T-cell (primary cell): Measurements from ENCODE around the gene SYT11. TPM values are rescaled to one million over a fixed set of nuclear protein-coding genes. Genes with fewer than 3 reads are reported as not detected.

Source experiments
- ATAC-seq, 4 experiments: fragments of 200-7000 bp in 3 of 4; fragments of 150-1000 bp in 1 of 4; cut with Tn5 transposase; replicated peaks in 1 of 4; 1 replicate in 3 of 4; 2 replicates in 1 of 4; pipeline ENCODE4 v1.10.0; 2021; ENCODE audit warnings: moderate library complexity in 3 of 4, mild to moderate bottlenecking in 2 of 4, moderate number of reproducible peaks in 1 of 4
- CTCF ChIA-PET, 2 donors: fragments of 300-600 bp; sonication (Branson Sonifier 250); formaldehyde crosslinking; loops; one replicate each; lab custom pipeline; 2022; ENCODE audit warnings: antibody characterized with exemption in 2 of 2; lab: Charles Lee
- POLR2A ChIA-PET, 2 donors: fragments of 300-600 bp; sonication (Branson Sonifier 250); formaldehyde crosslinking; loops; one replicate each; lab custom pipeline; 2022; ENCODE audit warnings: antibody characterized with exemption in 2 of 2; lab: Charles Lee
- DNase-seq, 35 experiments: peaks; one replicate each; pipeline versions ENCODE4 v3.0.0 to v3.0.0-alpha.2; 2013 to 2023
- H3K27ac ChIP-seq: one replicate; pipeline ENCODE4 v1.5.1; 2013; ENCODE audit warnings: low read length
- H3K27me3 ChIP-seq, 2 experiments: replicated peaks in 1 of 2; 1 replicate in 1 of 2; 2 replicates in 1 of 2; pipeline versions ENCODE4 v1.6.1 to v1.7.0; 2013; ENCODE audit warnings: low read length in 1 of 2, mixed read lengths in 1 of 2; ENCODE audit not compliant: control insufficient read depth in 2 of 2, insufficient read depth in 2 of 2; ENCODE audit errors: extremely low read depth in 1 of 2
- H3K36me3 ChIP-seq, 2 donors: 1 replicate in 1 of 2; 2 replicates in 1 of 2; pipeline versions ENCODE4 v1.6.1 to v1.7.0; 2013; ENCODE audit warnings: low read length in 1 of 2; ENCODE audit not compliant: control insufficient read depth in 2 of 2, insufficient read depth in 1 of 2; ENCODE audit errors: extremely low read depth in 1 of 2
- H3K4me1 ChIP-seq, 2 experiments: 1 replicate in 1 of 2; 2 replicates in 1 of 2; pipeline versions ENCODE4 v1.6.1 to v1.7.0; 2013; ENCODE audit warnings: low read length in 2 of 2, mixed read lengths in 1 of 2; ENCODE audit not compliant: insufficient read depth in 2 of 2, control insufficient read depth in 1 of 2; ENCODE audit errors: extremely low read depth in 1 of 2
- H3K4me3 ChIP-seq, 2 donors: 1 replicate in 1 of 2; 2 replicates in 1 of 2; pipeline versions ENCODE4 v1.5.1 to v1.7.0; 2013; ENCODE audit warnings: mild to moderate bottlenecking in 2 of 2, low read length in 1 of 2, moderate library complexity in 1 of 2; ENCODE audit not compliant: control insufficient read depth in 1 of 2; ENCODE audit errors: extremely low read depth in 1 of 2
- H3K9me3 ChIP-seq: 2 replicates; pipeline ENCODE4 v1.7.0; 2013
- H3K27ac Mint-ChIP-seq, 2 donors: one replicate each; pipeline ENCODE4 v1.8.0; 2020 to 2021; ENCODE audit warnings: mild to moderate bottlenecking in 2 of 2, mixed read lengths in 2 of 2
- H3K27me3 Mint-ChIP-seq, 2 donors: one replicate each; pipeline ENCODE4 v1.8.0; 2021 to 2022; ENCODE audit warnings: mixed read lengths in 2 of 2
- H3K36me3 Mint-ChIP-seq: one replicate; pipeline ENCODE4 v1.8.0; 2021; ENCODE audit warnings: mixed read lengths
- H3K4me1 Mint-ChIP-seq, 3 donors: one replicate each; pipeline ENCODE4 v1.8.0; 2020 to 2022; ENCODE audit warnings: mixed read lengths in 3 of 3, mild to moderate bottlenecking in 1 of 3
- H3K4me3 Mint-ChIP-seq, 3 donors: one replicate each; pipeline ENCODE4 v1.8.0; 2020 to 2022; ENCODE audit warnings: mild to moderate bottlenecking in 3 of 3, mixed read lengths in 3 of 3, moderate library complexity in 3 of 3
- H3K9me3 Mint-ChIP-seq, 3 donors: one replicate each; pipeline ENCODE4 v1.8.0; 2020 to 2022; ENCODE audit warnings: mixed read lengths in 3 of 3
- WGBS: methylation state at CpG from one replicate; pipeline ENCODE4 v1.1.5; 2013; ENCODE audit warnings: missing lambda C conversion rate; ENCODE audit not compliant: insufficient coverage; 5-methylcytosine and 5-hydroxymethylcytosine counted together
- total RNA-seq, 35 experiments: library from RNA in 6 of 35; stranded (reverse) in 6 of 35; fragments of 120-200 nt in 1 of 35; gene quantifications; one replicate each; pipeline versions ENCODE4 v1.2.1 to v1.2.4 and lab custom pipeline; 2013 to 2026

The SYT11 gene
- total RNA-seq, 5 donors from 2014 or later (not counting 1 experiment from before 2014, with no cell fraction given): 8.6 to 19.8 (median 9.0) TPM

DNA sequence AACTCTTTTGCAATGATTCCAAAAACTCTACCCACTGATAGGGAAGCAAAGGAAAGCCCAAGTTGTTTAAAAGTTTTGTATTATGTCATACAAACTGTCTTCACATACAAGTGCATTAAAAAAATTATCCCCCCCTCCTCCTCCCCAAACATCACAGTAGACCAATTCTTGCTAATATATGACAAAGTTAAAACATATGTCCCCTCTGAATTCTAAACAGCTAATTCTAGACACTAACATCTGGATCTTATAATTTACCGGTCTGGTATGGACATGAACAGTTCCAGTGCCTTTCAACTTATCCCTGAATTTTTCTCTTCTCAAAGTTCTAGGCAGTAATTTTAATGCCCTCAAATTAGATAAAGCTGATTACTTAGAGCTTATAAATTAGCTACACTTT is 38.4 kb downstream of the SYT11 start:
- ChIA-PET POLR2A (interaction anchor here in 1 of 2 donors (0.6 kb wide), 1 partner anchor 370 kb away, joined by 4 read pairs; no protein-coding TSS in a partner anchor), CTCF (no interaction called here)
- H3K27me3 Mint-ChIP-seq: no peaks in the 10 kb centered on the region
- ATAC-seq (no peak), DNase-seq (no peak)
- Histone ChIP-seq H3K27me3 (no peaks in the 10 kb centered on the region), H3K9me3 (no peaks in the 10 kb centered on the region), H3K36me3 (peaks cover 5 to 54% of the 10 kb centered on the region in 2 donors), H3K4me1 (peaks cover 9 to 13% of the 10 kb centered on the region in 2 experiments), H3K27ac (no peak overlapping the region), H3K4me3 (no peak overlapping the region)
- peak overlapping the region in 1 of 2 donors; percentile 49 for H3K27ac Mint-ChIP-seq
- no peak overlapping the region for H3K4me3 Mint-ChIP-seq
- peaks cover 12 to 16% (median 14%) of the 10 kb centered on the region in 3 donors for H3K4me1 Mint-ChIP-seq
- H3K36me3 Mint-ChIP-seq: peaks cover 30% of the 10 kb centered on the region
- H3K9me3 Mint-ChIP-seq: no peaks in the 10 kb centered on the region
- no CpG with 5 or more reads among the region's 1 CpG for WGBS

DNA sequence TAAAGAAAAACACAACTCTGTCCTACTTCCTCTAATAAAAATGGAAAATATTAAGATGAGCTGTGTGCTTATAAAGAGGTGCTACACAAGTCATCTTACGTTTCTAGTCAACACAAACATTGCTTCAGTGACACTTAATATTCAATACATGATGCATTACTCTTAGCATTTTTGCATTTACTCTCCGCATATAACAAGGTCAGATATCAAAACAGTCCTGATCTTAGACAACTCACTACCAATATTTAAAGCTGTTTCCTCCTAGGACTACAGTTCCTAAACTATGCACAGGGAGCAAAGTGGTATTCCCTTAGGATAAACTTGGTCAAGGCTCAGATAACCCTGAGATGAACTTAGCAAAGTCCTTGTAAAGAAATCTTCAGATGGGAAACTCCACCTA is 39.5 kb downstream of the SYT11 start:
- ATAC-seq (no peak), DNase-seq (no peak)
- Histone ChIP-seq H3K4me3 (no peak overlapping the region), H3K36me3 (peaks cover 6 to 61% of the 10 kb centered on the region in 2 donors), H3K9me3 (no peaks in the 10 kb centered on the region), H3K4me1 (peaks cover 2% of the 10 kb centered on the region in 2 experiments), H3K27ac (no peak overlapping the region), H3K27me3 (no peaks in the 10 kb centered on the region)
- 85% methylated on average over 2 of the region's 2 CpGs for WGBS
- Mint-ChIP-seq H3K9me3 (no peaks in the 10 kb centered on the region), H3K27me3 (no peaks in the 10 kb centered on the region), H3K4me1 (peaks cover under 1 to 5% (median 3%) of the 10 kb centered on the region in 3 donors), H3K27ac (peak overlapping the region; percentile 18 to 61), H3K4me3 (no peak overlapping the region), H3K36me3 (peaks cover 30% of the 10 kb centered on the region)
- POLR2A ChIA-PET: interaction anchor here (0.5 to 0.7 kb wide), 5 partner anchors 10 to 457 kb away, joined by 3 to 4 read pairs (median 3); no protein-coding TSS in a partner anchor
- CTCF ChIA-PET: no interaction called here

DNA sequence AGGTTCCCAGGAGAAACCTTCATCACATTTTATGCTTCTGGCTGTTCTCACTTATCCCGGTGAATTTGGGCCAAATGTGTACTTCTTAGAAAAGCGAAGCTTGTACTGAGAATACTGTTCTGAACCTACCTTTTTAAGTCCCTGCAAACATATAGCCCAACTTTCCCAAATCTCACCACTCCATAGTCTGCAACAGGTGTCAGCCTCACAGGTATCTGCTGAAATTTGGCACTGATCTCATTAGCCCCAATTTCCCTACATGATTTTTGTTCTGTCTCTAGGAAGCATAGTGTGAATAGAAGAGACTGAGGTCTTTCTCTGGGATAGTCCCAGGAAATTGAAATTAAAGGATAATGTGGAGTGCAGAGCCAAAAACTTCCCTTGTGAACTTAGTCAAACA is 40.3 kb downstream of the SYT11 start:
- WGBS: 93% methylated on average over 2 of the region's 2 CpGs
- ATAC-seq (no peak), DNase-seq (no peak)
- Histone ChIP-seq H3K4me1 (no peaks in the 10 kb centered on the region), H3K27ac (no peak overlapping the region), H3K4me3 (no peak overlapping the region), H3K27me3 (no peaks in the 10 kb centered on the region), H3K36me3 (peaks cover 10 to 69% of the 10 kb centered on the region in 2 donors), H3K9me3 (no peaks in the 10 kb centered on the region)
- Mint-ChIP-seq H3K4me3 (no peak overlapping the region), H3K36me3 (peaks cover 35% of the 10 kb centered on the region), H3K27me3 (no peaks in the 10 kb centered on the region), H3K27ac (peak overlapping the region; percentile 25 to 34), H3K9me3 (no peaks in the 10 kb centered on the region), H3K4me1 (peaks cover 0 to 4% (median 2%) of the 10 kb centered on the region in 3 donors)
- ChIA-PET POLR2A (interaction anchor here in 1 of 2 donors (0.7 kb wide), 1 partner anchor 13 kb away, joined by 5 read pairs; no protein-coding TSS in a partner anchor), CTCF (interaction anchor here in 1 of 2 donors (0.6 kb wide), 1 partner anchor 460 kb away, joined by 3 read pairs; no protein-coding TSS in a partner anchor)

DNA sequence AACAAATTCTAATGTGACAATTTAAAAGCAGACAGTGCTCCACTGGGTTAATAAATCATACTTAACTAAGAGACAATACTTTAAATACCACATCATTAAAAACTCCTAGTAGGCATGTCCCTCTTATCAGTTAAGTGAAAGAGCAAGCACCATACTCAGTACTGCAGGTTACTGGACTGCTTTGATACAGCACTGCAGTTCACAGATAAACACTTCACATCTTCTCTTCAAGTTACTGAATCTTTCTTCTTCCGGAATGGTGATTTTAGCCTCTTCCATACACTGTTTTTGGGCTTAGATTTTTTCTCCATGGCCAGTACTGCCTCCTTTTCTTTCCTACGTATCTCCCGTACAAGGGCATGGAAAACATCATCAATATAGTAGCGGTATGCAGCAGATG is 40.8 kb downstream of the SYT11 start:
- POLR2A ChIA-PET: interaction anchor here in 1 of 2 donors (0.7 kb wide), 1 partner anchor 12 kb away, joined by 5 read pairs; no protein-coding TSS in a partner anchor
- H3K27ac Mint-ChIP-seq: no peak overlapping the region

DNA sequence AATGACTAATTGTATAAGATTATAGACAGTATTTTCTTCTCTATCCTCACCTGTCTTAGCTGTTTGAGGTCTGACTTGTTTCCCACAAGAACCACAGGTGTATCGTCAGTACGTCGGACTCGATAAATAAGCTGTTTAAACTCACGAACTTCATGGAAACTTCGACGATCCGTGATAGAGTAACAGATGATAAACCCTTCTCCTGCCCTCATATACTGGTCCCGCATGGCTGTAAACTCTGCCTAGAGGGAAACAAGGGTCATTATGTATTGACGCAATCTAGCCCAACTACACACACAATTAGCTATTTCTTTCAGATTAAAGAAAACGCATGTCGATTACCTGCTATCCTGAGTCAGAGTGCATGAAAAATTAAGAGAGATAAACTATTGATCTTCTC is 44.9 kb downstream of the SYT11 start:
- Mint-ChIP-seq H3K4me3 (no peak overlapping the region), H3K9me3 (no peaks in the 10 kb centered on the region), H3K27ac (no peak overlapping the region), H3K27me3 (no peaks in the 10 kb centered on the region), H3K36me3 (peaks cover 27% of the 10 kb centered on the region), H3K4me1 (peaks cover 0 to 8% (median 6%) of the 10 kb centered on the region in 3 donors)
- WGBS: 100% methylated on average over 5 of the region's 12 CpGs
- DNase-seq: no peak
- POLR2A ChIA-PET: interaction anchor here in 1 of 2 donors (1.2 kb wide), 1 partner anchor 309 kb away, joined by 4 read pairs; the partner anchor contains the start of gene PMF1
- peaks cover 11 to 73% of the 10 kb centered on the region in 2 donors for H3K36me3 ChIP-seq
- CTCF ChIA-PET: interaction anchor here in 1 of 2 donors (0.9 kb wide), 1 partner anchor 11 kb away, joined by 3 read pairs; no protein-coding TSS in a partner anchor
- peaks cover 0 to 6% of the 10 kb centered on the region in 2 experiments for H3K4me1 ChIP-seq
- H3K27ac ChIP-seq: no peak overlapping the region
- ATAC-seq: no peak
- H3K27me3 ChIP-seq: no peaks in the 10 kb centered on the region
- H3K9me3 ChIP-seq: no peaks in the 10 kb centered on the region
- no peak overlapping the region for H3K4me3 ChIP-seq

More for the DNA sequence above, 40.8 kb downstream of the SYT11 start:
- Histone ChIP-seq H3K27ac (no peak overlapping the region), H3K4me1 (no peaks in the 10 kb centered on the region), H3K9me3 (no peaks in the 10 kb centered on the region), H3K27me3 (no peaks in the 10 kb centered on the region), H3K36me3 (peaks cover 13 to 74% of the 10 kb centered on the region in 2 donors), H3K4me3 (no peak overlapping the region)
- WGBS: 100% methylated on average over 3 of the region's 4 CpGs
- ATAC-seq: no peak
- Mint-ChIP-seq H3K27me3 (no peaks in the 10 kb centered on the region), H3K9me3 (no peaks in the 10 kb centered on the region), H3K4me1 (peaks cover 0 to 4% (median 2%) of the 10 kb centered on the region in 3 donors), H3K4me3 (no peak overlapping the region), H3K36me3 (peaks cover 36% of the 10 kb centered on the region)
- no peak for DNase-seq
- CTCF ChIA-PET: no interaction called here

DNA sequence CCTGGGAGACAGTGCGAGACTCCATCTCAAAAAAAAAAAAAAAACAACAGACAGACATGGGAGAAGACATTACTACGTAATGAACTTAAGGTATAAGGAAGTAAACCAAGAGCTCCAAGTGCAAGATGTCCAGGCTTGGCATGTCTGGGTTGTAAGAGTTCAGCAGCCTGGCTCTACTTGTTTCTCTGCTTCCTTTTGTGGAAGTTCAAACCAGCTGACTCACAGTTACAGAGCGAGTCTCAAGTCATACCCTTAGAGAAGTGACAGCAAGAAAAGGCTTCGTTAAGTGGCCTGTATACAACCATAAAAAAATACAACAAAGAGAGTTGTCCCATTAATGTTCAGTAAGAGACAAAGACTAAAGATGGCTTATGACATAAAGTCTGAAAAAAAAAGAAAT is 50.5 kb downstream of the SYT11 start:
- ATAC-seq (no peak), DNase-seq (peak in 2 of 35 experiments; percentile 16 to 27)
- H3K27me3 ChIP-seq: no peaks in the 10 kb centered on the region
- H3K9me3 Mint-ChIP-seq: no peaks in the 10 kb centered on the region
- peaks cover 24 to 31% (median 26%) of the 10 kb centered on the region in 3 donors for H3K4me1 Mint-ChIP-seq
- ChIA-PET CTCF (interaction anchor here in 1 of 2 donors (0.7 kb wide), 1 partner anchor 46 kb away, joined by 4 read pairs; no protein-coding TSS in a partner anchor), POLR2A (interaction anchor here (0.6 to 0.9 kb wide), 4 partner anchors 17 to 81 kb away, joined by 3 to 10 read pairs (median 4); no protein-coding TSS in a partner anchor)
- H3K36me3 Mint-ChIP-seq: peaks cover 20% of the 10 kb centered on the region
- peaks cover 11 to 24% of the 10 kb centered on the region in 2 experiments for H3K4me1 ChIP-seq
- H3K27ac Mint-ChIP-seq: peak overlapping the region; percentile 63 to 95
- peaks cover 2 to 54% of the 10 kb centered on the region in 2 donors for H3K36me3 ChIP-seq
- peak overlapping the region; percentile 93 to 98 (median 97) for H3K4me3 Mint-ChIP-seq
- H3K4me3 ChIP-seq: no peak overlapping the region
- H3K27me3 Mint-ChIP-seq: no peaks in the 10 kb centered on the region
- no CpG with 5 or more reads among the region's 4 CpGs for WGBS
- no peak overlapping the region for H3K27ac ChIP-seq
- H3K9me3 ChIP-seq: no peaks in the 10 kb centered on the region
